ENCODE results near the gene ANKRD13D.
"Not testable (repeated sequence)": the region's sequence is repeated elsewhere in the genome, so short reads cannot be mapped to it uniquely, and the experiment has no call there.

The ANKRD13D gene

DNA sequence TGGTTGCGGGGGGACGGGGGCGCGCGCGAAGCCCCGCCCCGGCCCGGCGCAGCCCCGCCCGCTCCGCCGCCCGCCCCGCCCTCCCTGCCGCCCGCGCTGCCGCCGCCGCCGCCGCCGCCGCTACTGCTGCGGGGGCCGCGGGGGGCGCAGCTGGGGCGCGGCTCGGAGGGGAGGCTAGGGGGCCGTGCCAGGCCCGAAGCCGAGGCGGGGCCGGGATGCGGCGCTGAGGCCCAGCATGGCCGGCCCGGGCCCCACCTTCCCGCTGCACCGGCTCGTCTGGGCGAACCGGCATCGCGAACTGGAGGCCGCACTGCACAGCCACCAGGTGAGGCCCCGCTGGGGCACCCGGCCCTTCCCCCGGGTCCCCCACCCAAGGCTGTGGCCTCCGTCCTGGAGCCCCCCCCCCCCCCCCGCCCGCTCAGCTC lies at the start of gene ANKRD13D:
Gene ANKRD13D, plus strand, starts transcription at position 78 of the 425 bp plus-strand sequence. Its CDS starts 158 bp downstream, at position 236.
- no peak for DNase-seq (ENCODE audit: low read depth in 2 of 2)

DNA sequence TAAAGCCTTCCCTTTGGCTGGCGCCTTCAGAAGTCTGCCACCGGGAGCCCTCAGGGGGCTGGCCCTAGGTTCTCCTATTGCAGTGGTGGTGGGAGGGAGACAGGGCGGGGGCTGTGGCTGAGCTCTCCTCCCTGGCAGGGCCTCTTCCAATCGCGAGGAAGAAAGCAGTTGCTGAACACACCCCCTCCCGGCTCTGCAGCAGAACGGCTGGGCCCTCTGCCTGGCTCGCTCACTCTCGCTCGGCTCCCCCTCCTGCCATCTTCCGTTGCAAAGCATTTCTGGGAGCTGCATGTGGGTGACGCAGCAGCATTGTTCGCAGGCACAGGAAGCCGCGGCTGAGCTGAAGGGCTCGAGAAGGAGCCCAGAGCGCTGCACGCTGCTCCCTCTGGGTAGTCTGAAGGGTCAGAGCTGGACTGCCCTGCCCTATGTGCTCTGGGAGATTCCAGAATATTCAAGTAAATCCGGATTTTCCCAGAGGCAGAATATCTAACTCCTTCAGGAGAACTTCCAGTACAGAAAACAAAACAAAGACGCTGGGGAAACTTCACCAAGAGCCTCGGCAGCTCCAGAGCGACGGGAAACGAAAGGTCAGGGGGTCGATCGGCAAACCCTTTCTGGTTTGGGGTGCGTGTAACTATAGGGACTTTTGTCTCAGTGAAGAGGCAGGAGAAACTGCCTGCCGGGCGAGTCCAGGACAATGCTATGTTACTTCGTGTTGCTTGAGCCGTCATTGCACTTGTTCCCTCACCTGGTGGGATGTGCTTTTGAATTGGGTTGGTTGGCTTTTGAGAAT lies 49.1 kb upstream of the ANKRD13D start:
- peak; percentile 96 for DNase-seq (ENCODE audit: low read depth in 2 of 2)

DNA sequence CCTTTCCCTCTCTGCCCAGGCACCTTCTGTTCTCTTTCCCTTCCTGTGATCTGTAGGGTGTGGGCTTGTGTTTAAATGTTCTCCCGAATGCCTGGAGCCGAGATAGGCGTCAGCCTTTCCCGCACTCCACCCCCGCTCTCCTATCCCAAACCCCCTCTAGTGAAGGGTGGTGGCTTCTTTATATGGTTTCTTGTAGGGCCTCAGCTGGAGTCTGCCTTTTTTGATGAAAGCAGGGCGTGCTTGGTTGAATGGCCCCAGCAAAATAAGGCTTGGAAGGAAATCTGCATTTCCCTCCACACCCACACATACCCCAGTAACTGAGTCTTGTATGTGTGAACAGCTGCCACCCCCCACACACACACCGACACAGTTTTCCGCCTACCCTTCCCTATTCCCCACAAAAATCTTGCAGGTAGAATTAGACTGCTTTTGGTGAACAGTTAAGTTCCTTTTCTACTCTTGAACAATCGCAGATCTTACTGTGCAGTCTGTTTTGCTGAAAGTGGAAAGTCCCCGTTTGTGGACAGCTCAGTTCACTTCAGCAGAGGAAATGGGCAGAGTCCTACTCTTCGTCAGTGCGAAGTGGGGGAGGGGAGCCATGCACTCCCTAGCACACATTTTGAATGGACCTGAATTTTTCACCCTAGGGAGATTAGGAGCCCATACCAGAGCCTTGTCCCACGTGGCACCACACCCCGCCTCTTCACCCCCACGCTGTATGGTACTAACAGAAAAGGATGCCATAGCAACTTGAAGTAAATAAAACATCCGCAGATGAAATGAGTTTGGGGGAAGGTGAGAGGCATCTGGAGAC lies 48.3 kb upstream of the ANKRD13D start:
- DNase-seq (ENCODE audit: low read depth in 2 of 2): peak; percentile 73 to 85

DNA sequence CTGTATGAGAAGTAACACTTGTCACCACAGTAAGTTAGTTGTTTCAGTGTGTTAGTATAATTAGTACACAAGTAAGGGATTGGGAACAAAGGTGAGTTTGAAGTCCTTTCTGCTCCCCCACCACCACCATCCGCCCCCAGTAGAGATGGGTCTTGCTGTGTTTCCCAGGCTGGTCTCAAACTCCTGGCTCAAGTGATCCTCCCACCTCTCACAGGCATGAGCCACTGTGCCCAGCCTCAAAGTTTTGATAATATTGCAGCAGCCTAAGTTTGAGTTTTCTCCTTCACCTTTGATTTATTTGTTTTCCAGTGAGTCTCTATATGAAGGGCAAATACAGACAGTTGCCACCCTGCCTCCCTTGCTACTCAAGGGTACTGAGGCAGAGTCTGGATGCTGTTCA lies 46.6 kb upstream of the ANKRD13D start:
- no peak for DNase-seq (ENCODE audit: low read depth in 2 of 2)

DNA sequence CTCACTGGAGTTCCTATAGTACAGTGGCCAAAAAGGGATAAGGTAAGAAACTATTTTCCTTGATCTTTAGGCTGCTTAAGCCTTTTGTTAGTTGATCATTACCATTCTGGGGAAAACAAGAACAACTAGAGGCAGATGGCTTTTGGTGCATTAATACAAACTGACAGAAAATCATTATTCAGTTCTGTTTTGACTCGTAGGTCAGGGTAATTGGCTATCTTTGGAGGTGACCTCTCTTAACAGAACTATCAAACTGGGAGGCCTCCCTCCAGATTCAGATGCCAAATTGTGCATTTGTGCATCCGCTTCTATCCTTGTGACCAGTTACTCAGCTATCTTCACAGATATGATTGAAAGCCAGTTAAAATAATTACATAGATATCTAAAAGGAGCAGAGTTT lies 46.1 kb upstream of the ANKRD13D start:
- DNase-seq (ENCODE audit: low read depth in 2 of 2): no peak

DNA sequence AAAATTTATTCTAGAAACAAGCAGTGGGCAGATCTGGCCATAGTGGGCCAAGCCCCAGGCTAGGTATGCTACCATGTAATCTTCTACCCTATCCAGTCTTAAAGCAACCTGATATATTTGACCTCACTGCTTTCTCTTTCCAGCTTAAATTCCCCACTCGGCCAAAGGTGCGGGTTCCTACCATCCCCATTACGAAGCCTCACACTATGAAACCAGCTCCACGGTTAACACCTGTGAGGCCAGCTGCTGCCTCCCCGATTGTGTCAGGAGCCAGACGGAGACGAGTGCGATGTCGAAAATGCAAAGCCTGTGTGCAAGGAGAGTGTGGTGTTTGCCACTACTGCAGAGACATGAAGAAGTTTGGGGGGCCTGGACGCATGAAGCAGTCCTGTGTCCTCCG lies 44.1 kb upstream of the ANKRD13D start:
- no peak for DNase-seq (ENCODE audit: low read depth in 2 of 2)

DNA sequence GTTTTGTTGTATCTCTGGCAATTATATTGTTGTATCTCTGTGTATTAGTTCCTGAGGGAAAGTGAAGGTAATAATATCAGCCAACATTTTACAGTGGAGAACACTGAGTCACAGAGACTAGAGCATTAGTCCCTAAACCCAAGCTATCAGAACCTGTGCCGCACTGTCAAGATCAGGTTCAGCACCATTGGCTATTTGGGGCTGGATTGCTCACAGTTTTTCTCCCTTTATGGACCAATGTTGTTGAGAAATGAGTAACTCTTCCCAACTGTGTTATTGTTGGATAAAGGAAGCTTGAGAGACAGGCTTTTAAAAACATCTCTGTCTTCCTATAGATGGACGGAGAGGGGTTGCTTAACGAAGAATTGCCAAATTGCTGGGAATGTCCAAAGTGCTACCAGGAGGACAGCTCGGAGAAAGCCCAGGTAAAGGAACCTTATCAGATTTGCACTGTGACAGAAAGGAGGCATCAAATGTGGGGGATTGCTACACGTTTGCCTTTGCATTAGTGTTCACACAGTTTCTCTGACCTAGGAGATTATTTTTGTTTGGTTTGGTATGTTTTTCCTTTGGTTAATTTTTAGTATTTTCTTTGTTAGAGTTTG lies 41.1 kb upstream of the ANKRD13D start:
- DNase-seq (ENCODE audit: low read depth in 2 of 2): no peak

DNA sequence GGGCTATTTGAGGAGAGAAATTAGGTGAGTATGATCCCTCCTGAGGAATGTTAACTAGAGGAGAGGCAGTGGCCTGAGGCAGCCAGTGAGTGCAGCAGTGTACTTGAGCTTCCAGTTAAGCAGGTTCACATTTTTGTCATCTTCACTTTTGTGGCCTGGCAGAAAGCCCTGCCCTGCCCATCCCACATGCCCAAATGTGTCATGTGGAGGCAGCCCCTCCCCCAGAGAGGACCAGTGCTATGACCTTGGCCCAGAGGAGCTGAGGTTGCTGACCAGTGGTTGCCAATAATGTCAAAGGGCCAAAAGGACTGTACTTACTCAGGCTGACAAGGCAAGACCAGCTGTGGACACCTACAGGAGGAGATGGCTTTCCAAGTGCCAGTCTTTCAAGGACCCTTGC lies 40.5 kb upstream of the ANKRD13D start:
- DNase-seq (ENCODE audit: low read depth in 2 of 2): no peak

DNA sequence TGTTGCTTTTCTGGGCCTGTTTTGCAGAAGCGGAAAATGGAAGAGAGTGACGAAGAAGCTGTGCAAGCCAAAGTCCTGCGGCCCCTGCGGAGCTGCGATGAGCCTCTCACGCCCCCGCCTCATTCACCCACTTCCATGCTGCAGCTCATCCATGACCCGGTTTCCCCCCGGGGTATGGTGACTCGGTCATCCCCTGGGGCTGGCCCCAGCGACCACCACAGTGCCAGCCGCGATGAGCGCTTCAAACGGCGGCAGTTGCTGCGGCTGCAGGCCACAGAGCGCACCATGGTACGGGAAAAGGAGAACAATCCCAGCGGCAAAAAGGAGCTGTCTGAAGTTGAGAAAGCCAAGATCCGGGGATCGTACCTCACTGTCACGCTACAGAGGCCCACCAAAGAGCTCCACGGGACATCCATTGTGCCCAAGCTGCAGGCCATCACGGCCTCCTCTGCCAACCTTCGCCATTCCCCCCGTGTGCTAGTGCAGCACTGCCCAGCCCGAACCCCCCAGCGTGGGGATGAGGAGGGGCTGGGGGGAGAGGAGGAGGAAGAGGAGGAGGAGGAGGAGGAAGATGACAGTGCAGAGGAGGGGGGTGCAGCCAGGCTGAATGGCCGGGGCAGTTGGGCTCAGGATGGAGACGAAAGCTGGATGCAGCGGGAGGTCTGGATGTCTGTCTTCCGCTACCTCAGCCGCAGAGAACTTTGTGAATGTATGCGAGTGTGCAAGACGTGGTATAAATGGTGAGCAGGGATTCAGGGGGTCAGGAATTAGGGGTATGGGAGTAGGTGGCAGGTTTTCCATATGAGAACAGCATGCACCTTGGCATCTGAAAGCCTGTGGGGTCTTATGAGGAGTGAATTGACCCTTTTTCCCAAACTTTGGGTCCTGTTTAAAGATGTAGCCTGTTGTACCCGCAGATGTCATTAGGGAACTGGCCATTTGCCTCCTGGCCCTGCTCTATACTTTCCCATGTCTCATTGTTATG lies 38.8 kb upstream of the ANKRD13D start:
- DNase-seq (ENCODE audit: low read depth in 2 of 2): no peak

DNA sequence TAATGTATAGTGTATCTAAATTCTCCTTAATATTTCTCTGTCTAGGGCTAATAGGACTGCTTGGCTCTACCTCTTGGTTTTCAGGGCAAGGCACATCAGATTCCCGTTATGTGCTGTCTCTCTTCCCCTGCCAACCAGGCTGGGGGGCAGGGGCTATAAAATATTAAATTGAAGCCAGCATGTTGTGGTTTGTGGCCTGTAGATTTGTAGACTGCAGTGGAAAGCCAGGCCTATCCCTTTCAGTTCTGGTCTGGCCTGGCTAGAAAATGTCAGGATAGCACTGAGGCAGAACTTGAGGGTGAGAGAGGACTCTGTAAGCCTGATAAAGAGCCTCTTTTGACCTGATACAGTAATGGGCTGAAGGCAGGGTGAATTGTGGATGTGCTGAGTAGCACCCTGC lies 37.3 kb upstream of the ANKRD13D start:
- DNase-seq (ENCODE audit: low read depth in 2 of 2): no peak

DNA sequence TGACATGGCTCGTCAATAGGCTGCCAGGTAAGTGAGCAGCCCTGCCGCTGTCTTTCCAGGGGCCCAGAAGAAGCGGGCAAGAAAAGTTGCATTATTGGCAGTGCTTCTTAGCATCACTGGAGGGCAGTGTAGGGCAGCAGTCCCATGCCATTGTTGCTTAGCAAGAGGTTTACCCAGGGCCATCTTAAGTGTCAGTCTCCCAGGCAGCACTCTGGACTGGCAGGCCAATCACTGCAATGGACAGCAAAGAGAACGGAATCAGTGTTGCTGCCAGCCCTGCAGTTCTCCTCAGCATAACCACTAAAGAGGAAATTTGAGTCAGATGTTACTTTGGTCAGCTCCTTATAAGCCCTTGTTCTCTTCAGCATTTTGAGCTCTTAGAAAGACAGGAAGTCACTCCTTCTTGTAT lies 36.3 kb upstream of the ANKRD13D start:
- no peak for DNase-seq (ENCODE audit: low read depth in 2 of 2)

DNA sequence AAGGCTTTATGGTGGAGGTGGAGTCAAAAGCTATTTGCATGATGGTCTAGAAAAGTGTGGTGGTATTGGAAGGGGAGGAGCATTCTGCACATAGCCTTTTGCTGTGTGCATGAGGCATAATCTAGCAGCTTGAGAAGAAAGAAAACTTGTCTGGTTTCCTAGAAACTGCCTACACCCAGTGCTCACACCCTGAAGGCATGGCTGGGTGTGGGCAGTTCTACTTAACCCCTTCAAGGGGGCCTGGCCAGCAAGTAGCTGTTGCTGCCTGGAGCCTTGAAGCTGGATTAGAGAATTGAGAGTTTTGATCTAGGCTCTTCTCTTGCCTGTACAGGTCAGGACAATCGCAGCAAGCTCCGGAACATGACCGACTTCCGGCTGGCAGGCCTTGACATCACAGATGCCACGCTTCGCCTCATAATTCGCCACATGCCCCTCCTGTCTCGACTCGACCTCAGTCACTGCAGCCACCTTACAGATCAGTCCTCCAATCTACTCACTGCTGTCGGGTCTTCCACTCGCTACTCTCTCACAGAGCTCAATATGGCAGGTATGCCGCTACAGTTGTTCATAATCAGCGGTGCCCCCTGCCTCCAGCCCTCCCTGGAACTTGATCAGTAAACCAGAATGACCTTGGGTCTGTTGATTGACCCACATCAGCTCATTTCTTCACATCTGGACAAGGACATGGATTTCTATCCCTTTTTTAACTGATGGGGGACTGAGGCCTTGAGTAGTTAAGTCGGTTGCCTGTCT lies 35.1 kb upstream of the ANKRD13D start:
- DNase-seq (ENCODE audit: low read depth in 2 of 2): no peak

DNA sequence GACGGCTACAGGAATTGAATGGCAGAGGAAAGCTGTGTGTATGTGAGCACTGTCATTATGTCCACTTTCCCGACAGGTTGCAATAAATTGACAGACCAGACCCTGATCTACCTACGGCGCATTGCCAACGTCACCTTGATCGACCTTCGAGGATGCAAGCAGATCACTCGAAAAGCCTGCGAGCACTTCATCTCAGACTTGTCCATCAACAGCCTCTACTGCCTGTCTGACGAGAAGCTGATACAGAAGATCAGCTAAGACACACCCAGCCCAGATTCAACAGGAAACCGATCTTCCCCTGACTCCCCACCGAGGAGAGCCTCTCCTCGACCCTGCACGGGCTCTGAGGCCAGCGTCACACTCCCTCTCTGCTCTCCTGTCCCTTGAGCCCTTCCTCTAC lies 34.3 kb upstream of the ANKRD13D start:
- no peak for DNase-seq (ENCODE audit: low read depth in 2 of 2)

DNA sequence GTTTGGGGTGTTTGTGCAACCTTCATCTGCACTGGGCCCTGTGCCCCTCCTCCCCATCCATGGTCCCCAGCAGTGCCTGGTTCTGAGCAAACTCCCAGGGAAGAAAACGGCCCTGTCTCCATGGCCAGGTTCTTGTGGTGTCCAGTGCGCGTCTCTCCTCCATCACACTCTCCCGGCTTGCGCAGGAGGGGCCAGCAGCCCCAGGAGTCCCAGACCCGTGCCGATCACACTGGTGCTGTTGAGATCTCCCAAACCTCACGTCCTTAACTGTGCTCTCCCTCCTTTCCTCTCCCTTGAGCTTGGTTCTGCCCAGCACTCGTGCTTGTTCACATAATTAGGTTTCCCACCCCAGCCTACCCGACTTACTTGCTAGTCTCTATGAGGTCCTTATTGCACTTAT lies 33.8 kb upstream of the ANKRD13D start:
- no peak for DNase-seq (ENCODE audit: low read depth in 2 of 2)

DNA sequence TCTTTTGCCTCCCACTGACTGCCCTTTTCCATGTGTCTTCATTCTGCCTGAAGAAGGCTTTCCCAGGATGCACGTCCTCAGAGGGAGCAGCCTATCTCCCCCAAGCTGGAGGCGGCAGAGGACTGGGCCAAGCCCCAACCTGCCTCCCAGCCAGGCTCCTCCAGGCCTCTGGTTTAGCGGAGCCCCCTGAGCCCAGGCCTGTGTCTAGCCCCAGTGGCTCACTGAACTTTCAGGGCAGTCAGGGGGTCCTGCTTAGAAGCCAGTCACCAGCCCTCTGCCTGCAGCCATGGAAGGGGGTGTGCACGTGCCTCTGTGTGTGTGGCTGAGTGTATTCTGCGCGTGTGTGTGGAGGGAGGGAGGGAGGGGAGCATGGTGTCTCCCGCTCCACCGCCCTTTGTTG lies 33.2 kb upstream of the ANKRD13D start:
- DNase-seq (ENCODE audit: low read depth in 2 of 2): no peak

DNA sequence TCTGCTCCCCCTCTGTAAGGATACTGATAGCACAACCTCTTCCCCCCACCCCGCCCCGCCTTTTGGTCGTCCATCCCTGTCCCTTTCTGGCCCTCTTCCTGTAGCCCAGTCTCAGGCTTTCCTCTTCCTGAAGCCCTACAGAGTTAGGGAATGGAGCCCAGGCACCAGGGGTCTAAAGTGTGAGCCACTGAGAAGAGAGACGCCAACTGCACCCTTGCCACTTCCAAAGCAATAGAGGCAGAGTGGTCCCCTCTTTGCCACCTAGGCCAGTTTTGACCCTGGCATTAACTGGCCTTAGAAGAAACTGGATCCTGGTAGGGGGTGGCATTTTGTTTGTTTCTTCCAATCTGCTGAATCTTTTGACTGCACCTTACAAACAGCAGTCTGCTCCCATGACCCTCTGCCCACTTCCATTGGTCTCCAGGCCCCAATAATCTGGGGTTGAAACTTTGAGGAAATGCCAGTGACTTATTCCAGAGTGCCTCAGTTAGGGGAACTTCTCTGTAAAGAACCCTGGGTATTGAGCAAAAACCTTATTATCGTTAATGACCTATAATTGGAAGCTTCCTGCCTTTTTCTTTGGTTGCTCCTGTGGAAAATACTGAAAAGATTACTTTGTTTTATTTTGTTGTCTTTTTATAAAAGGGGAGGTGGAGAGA lies 32.5 kb upstream of the ANKRD13D start:
- DNase-seq (ENCODE audit: low read depth in 2 of 2): no peak

DNA sequence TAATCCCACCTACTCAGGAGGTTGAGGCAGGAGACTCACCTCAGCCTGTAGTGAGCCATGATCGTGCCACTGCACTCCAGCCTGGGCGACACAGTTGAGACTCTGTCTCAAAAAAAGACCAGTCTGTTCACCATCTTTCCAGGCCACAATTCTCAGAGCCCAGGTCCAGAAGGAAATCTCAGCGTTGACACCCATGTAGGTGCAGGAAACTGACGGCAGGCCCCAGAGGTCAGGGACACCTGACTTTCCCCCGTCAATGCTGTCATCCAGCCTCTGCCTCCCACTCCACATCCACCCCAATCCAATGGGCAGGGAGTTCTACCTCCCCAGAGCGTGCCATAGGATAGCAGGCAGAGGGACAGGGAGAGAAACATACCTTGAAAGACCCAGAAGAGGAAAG lies 28.7 kb upstream of the ANKRD13D start:
- DNase-seq (ENCODE audit: low read depth in 2 of 2): no peak

DNA sequence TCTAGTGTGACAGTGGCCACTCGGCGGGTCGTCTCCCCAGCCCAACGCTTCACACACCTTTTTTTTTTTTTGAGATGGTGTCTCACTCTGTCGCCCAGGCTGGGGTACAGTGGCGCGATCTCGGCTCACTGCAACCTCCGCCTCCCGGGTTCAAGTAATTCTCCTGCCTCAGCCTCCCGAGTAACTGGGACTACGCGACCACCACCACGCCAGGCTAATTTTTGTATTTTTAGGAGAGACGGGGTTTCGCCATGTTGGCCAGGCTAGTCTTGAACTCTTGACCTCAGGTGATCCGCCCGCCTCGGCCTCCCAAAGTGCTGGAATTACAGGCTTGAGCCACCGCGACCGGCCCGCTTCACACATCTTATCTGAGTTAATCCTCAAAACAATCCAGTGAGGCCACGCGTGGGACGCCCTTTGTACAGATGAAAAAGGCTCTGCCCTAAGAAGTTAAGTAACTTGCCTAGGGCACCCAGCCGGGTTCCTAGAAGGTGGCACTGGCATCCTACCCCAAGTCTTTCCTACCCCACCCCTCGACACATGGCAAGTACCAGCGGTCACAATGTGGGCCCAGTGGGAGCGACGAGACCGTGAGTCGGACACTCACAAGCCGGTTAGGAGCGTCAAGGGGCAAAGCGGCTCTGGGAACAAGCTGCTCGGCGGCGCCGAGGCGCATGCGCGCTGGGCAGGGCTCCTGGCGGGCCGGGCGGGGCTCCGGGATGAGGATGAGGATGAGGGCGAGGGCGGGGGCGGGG lies 28.0 kb upstream of the ANKRD13D start:
- DNase-seq (ENCODE audit: low read depth in 2 of 2): not testable (repeated sequence)

DNA sequence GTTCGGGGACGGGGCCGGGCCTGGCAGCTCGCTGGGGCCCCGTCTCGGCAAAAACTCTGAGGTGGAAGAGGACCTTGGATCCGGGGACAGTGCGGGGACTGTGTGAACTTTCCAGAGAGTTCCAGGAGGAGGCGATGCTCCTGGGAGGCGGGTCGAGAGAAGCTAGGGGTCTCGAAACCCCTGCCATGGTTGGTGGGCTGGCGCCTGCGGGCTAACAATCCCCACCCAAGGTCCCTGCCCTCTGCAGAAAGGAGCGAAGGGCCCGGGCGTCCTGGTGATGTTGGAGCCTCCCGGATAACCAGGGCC lies 27.5 kb upstream of the ANKRD13D start:
- DNase-seq (ENCODE audit: low read depth in 2 of 2): no peak
